ENCODE results near the gene SEMA5A.

DNA sequence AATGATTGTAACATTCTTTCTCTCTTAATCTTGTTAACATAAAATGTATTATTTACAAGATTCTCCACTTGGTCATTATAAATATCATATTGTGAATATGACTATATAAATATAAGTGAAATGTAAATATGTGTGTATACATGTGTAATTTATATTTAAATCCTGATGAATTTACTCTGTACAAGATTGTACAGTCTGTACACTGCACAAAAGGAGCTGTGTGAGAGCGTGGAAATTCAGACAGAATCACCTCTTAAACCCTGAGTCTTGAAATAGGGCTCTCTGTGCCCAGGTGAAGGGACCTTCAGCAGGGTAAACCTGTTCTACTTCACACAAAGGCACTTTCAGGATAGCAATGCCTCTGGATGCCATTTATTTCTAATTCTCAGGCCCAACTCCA lies 456.0 kb downstream of the SEMA5A start:
- TF ChIP-seq CTCF (IDR thresholded peaks at IDR 0.05): no peak
- TF ChIP-seq POLR2A (IDR thresholded peaks at IDR 0.05): no peak
